ENCODE data around the gene TLR2.

DNA sequence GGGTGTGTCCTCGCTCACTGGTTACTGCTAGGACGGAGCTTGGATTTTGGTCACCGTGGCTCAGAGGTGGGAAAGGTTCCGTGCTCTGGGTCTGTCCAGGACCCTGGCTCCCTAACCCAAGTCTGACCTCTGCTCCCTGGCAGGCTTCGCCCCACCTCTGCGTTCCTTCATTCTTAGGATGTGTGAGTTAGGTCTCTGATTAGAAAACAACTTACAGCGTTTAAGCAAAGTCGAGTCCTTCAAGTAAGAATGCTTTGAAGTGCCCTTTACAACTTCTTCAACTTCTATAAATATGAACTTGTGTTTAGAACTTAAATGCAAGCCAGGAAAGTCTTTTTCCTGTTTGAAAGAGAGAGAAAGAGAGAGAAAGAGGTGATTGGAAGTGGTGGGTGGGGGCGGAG lies 891 bp downstream of the TLR2 start:
- TF ChIP-seq CEBPB (IDR thresholded peaks at IDR 0.05; ENCODE audit: borderline replicate concordance in 1 of 2, low read depth in 2 of 2, low read length in 2 of 2) (no peak), RCOR1 (conservative IDR thresholded peaks at IDR 0.05; ENCODE audit: low read depth, low read length) (no peak), CREM (IDR thresholded peaks at IDR 0.05; ENCODE audit: low read depth) (no peak), POLR2AphosphoS5 (IDR thresholded peaks at IDR 0.05; ENCODE audit: low read length) (no peak), NFYA (IDR thresholded peaks at IDR 0.05; ENCODE audit: borderline replicate concordance, low read depth, low read length) (no peak), CBX5 (IDR thresholded peaks at IDR 0.05; ENCODE audit: low read depth) (no peak), SIN3A (IDR thresholded peaks at IDR 0.05; ENCODE audit: low read depth, low read length) (no peak)
- TF ChIP-seq, protein P1, sequence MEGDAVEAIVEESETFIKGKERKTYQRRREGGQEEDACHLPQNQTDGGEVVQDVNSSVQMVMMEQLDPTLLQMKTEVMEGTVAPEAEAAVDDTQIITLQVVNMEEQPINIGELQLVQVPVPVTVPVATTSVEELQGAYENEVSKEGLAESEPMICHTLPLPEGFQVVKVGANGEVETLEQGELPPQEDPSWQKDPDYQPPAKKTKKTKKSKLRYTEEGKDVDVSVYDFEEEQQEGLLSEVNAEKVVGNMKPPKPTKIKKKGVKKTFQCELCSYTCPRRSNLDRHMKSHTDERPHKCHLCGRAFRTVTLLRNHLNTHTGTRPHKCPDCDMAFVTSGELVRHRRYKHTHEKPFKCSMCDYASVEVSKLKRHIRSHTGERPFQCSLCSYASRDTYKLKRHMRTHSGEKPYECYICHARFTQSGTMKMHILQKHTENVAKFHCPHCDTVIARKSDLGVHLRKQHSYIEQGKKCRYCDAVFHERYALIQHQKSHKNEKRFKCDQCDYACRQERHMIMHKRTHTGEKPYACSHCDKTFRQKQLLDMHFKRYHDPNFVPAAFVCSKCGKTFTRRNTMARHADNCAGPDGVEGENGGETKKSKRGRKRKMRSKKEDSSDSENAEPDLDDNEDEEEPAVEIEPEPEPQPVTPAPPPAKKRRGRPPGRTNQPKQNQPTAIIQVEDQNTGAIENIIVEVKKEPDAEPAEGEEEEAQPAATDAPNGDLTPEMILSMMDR (IDR thresholded peaks at IDR 0.05 in 2 of 3, conservative IDR thresholded peaks at IDR 0.05 in 1 of 3; ENCODE audit: control insufficient read depth in 2 of 3, extremely low read depth in 1 of 3, insufficient read depth in 1 of 3, low read depth in 3 of 3, low read length in 3 of 3) = no peak

Measured in GM12878 (cell line).